Adrenal gland (tissue), 12 donors: ENCODE results near the gene CPEB1. TPM values are rescaled to one million over a fixed set of nuclear protein-coding genes. Genes with fewer than 3 reads are reported as not detected.
"Not testable (repeated sequence)": the region's sequence is repeated elsewhere in the genome, so short reads cannot be mapped to it uniquely, and the experiment has no call there.

ENCODE experiments used
- DNase-seq, 7 donors: peaks; one replicate each; pipeline ENCODE4 v3.0.0-alpha.2; 2019 to 2020
- H3K27ac ChIP-seq, 5 donors: fragments of 200-600 bp; sonication (generic) in 4 of 5; 1 replicate in 3 of 5; 2 replicates in 2 of 5; pipeline versions ENCODE4 v1.5.1 to v1.8.0; 2016 to 2020; ENCODE audit warnings: mild to moderate bottlenecking in 1 of 5
- H3K27me3 ChIP-seq: fragments of 200-600 bp; 2 replicates; pipeline ENCODE4 v1.8.0; 2021
- H3K36me3 ChIP-seq, 2 donors: fragments of 200-600 bp; replicated peaks in 1 of 2; 1 replicate in 1 of 2; 2 replicates in 1 of 2; pipeline versions ENCODE4 v1.5.1 to v1.8.0; 2018 to 2022
- H3K4me1 ChIP-seq, 2 donors: fragments of 200-600 bp; replicated peaks in 1 of 2; 1 replicate in 1 of 2; 2 replicates in 1 of 2; pipeline versions ENCODE4 v1.5.1 to v1.8.0; 2018 to 2021
- H3K4me3 ChIP-seq, 4 donors: fragments of 200-600 bp; sonication (generic) in 3 of 4; one replicate each; pipeline ENCODE4 v1.5.1; 2016 to 2018
- H3K9me3 ChIP-seq, 3 donors: fragments of 200-600 bp; sonication (generic) in 1 of 3; replicated peaks in 1 of 3; 1 replicate in 2 of 3; 2 replicates in 1 of 3; pipeline versions ENCODE4 v1.5.1 to v1.8.0; 2016 to 2021
- CTCF ChIP-seq, 6 experiments: fragments of 450-650 bp in 4 of 6; fragments of 200-600 bp in 2 of 6; sonication (generic) in 1 of 6; IDR thresholded peaks; 1 replicate in 5 of 6; 2 replicates in 1 of 6; pipeline versions ENCODE4 v1.5.1 to v1.8.0; 2016 to 2021; ENCODE audit warnings: antibody characterized with exemption in 6 of 6, mild to moderate bottlenecking in 2 of 6, moderate library complexity in 1 of 6
- POLR2A ChIP-seq, 2 donors: fragments of 450-650 bp; IDR thresholded peaks; one replicate each; pipeline ENCODE4 v1.6.1; 2017; ENCODE audit warnings: antibody characterized with exemption in 2 of 2, mild to moderate bottlenecking in 2 of 2, moderate library complexity in 1 of 2
- WGBS, 4 donors: extraction: QIAGEN DNeasy Blood & Tissue Kit in 2 of 4; methylation state at CpG; one replicate each; pipeline versions ENCODE4 v1.1.5 to v1.1.7; 2013 to 2017; 5-methylcytosine and 5-hydroxymethylcytosine counted together
- intact Hi-C, 2 donors: fragments of 100-400 bp; cut with DNase I; formaldehyde crosslinking; loops; one replicate each; pipeline versions ENCODE4 v1.14.1 to v1.15.0; 2022 to 2023
- polyA plus RNA-seq, 3 donors: library from polyadenylated mRNA; stranded (reverse); fragments of 200-250 nt in 2 of 3; fragments of 350-450 nt in 1 of 3; fragmentation: Illumina TruSeq in 1 of 3; extraction: RNeasy Lipid Tissue Mini Kit (QIAGEN cat#74804) in 1 of 3; gene quantifications; one replicate each; pipeline ENCODE4 v1.2.3, GENCODE V29; 2013 to 2014
- total RNA-seq, 9 donors: library from RNA; depleted of rRNA in 4 of 9; stranded (reverse); fragments of >200 nt in 4 of 9; fragments of 120-200 nt in 1 of 9; fragmentation: NEBNext Ultra II Directional in 1 of 9; extraction: Animal tissue kit (Norgen Biotek cat#: 25700) in 1 of 9; gene quantifications; one replicate each; pipeline versions ENCODE4 v1.1.0 to v1.2.4, GENCODE V29; 2013 to 2023
- donor health status: healthy with polysubstance abuse.
- donor health status: Bipolar disorder and iron deficiency.
- donor health status: DM: yes; HTN: yes; CAD: no.
- donor health status: DM: no; HTN: no; CAD: no.
- donor health status: DM: no; HTN: no; CAD: no.
- donor health status: DM: yes; HTN: yes; CAD: no.

The CPEB1 gene
- total and polyA plus RNA-seq, 12 donors, result 1.5 to 11.6 (median 6.0) TPM

GRCh38 chr15:82536409-82537350 lies 110.5 kb downstream of the CPEB1 start:
- WGBS, 4 donors, result 57 to 67% (median 64%) methylated on average over 10 to 11 of the region's 11 CpGs
- DNase-seq, result no peak
- TF ChIP-seq POLR2A (IDR thresholded peaks at IDR 0.05) (no peak), CTCF (IDR thresholded peaks at IDR 0.05) (no peak)
- Histone ChIP-seq H3K36me3 (peaks cover 0 to 39% of the 10 kb centered on the region in 2 donors), H3K27me3 (no peaks in the 10 kb centered on the region), H3K27ac (no peak overlapping the region), H3K9me3 (no peaks in the 10 kb centered on the region), H3K4me3 (no peak overlapping the region), H3K4me1 (peaks cover 7 to 18% of the 10 kb centered on the region in 2 donors)
- intact Hi-C loops, result loop anchor here in 1 of 2 donors (10.0 kb wide), 1 partner anchor 468 kb away; no protein-coding TSS in a partner anchor

- WGBS, 4 donors, result 76 to 80% (median 78%) methylated on average over 9 of the region's 9 CpGs
- DNase-seq, result no peak
- intact Hi-C loops, result loop anchor here in 1 of 2 donors (10.0 kb wide), 1 partner anchor 469 kb away; no protein-coding TSS in a partner anchor
Observed at GRCh38 chr15:82535566-82536408, 111.4 kb downstream of the CPEB1 start.

GRCh38 chr15:82535151-82535550 lies 112.0 kb downstream of the CPEB1 start:
- Histone ChIP-seq H3K36me3 (peaks cover 0 to 39% of the 10 kb centered on the region in 2 donors), H3K4me1 (peaks cover 7 to 10% of the 10 kb centered on the region in 2 donors)
- not testable (repeated sequence) for H3K27ac ChIP-seq, DNase-seq, H3K9me3 ChIP-seq, H3K4me3 ChIP-seq, H3K27me3 ChIP-seq
- intact Hi-C loops, result loop anchor here in 1 of 2 donors (10.0 kb wide), 1 partner anchor 470 kb away; no protein-coding TSS in a partner anchor
- 94 to 97% (median 95%) methylated on average over 5 of the region's 5 CpGs for WGBS, 4 donors

More at GRCh38 chr15:82535566-82536408, 111.4 kb downstream of the CPEB1 start:
- Histone ChIP-seq H3K4me1 (peaks cover 7 to 10% of the 10 kb centered on the region in 2 donors), H3K27me3 (no peaks in the 10 kb centered on the region), H3K27ac (no peak overlapping the region), H3K4me3 (no peak overlapping the region), H3K9me3 (no peaks in the 10 kb centered on the region), H3K36me3 (peaks cover 0 to 39% of the 10 kb centered on the region in 2 donors)
- TF ChIP-seq POLR2A (IDR thresholded peaks at IDR 0.05) (no peak), CTCF (IDR thresholded peaks at IDR 0.05) (no peak)

GRCh38 chr15:82534457-82534861 lies 112.7 kb downstream of the CPEB1 start:
- not testable (repeated sequence) for H3K27ac ChIP-seq, H3K4me3 ChIP-seq, H3K27me3 ChIP-seq, DNase-seq, H3K9me3 ChIP-seq
- H3K4me1 ChIP-seq, result peaks cover 7 to 10% of the 10 kb centered on the region in 2 donors
- 96 to 98% (median 97%) methylated on average over 3 of the region's 3 CpGs for WGBS, 4 donors
- H3K36me3 ChIP-seq, result peaks cover 0 to 39% of the 10 kb centered on the region in 2 donors
- intact Hi-C loops, result loop anchor here in 1 of 2 donors (10.0 kb wide), 1 partner anchor 470 kb away; no protein-coding TSS in a partner anchor
